Measurements from ENCODE around the gene OTC. TPM values are rescaled to one million over a fixed set of nuclear protein-coding genes. Genes with fewer than 3 reads are reported as not detected.

OTC gene
- total and polyA plus RNA-seq, 7 experiments from 2014 or later: not detected

GRCh38 chrX:38347136-38347535 is 5.3 kb upstream of the OTC start:
- Mint-ChIP-seq H3K36me3 (no peaks in the 10 kb centered on the region), H3K4me1 (no peaks in the 10 kb centered on the region), H3K9me3 (peaks cover 0 to 2% (median 0%) of the 10 kb centered on the region in 11 donors), H3K4me3 (no peak overlapping the region), H3K27me3 (peaks cover 4 to 17% (median 10%) of the 10 kb centered on the region in 5 donors), H3K27ac (no peak overlapping the region)
- intact Hi-C loops (cut with micrococcal nuclease): no loop called here
- ATAC-seq (peak; percentile 74), DNase-seq (no peak)
- Histone ChIP-seq H3K4me1 (ENCODE audit: control insufficient read depth in 2 of 2, insufficient read depth in 2 of 2, low read length in 2 of 2) (no peaks in the 10 kb centered on the region), H3K9me3 (ENCODE audit: control insufficient read depth in 2 of 3, low read length in 3 of 3) (no peaks in the 10 kb centered on the region), H3K27me3 (ENCODE audit: control insufficient read depth in 2 of 2, insufficient read depth in 2 of 2, low read length in 2 of 2) (no peaks in the 10 kb centered on the region), H3K36me3 (ENCODE audit: control insufficient read depth in 2 of 3, insufficient read depth in 3 of 3, low read length in 3 of 3) (no peaks in the 10 kb centered on the region), H3K27ac (ENCODE audit: low read depth, low read length) (no peak overlapping the region), H3K4me3 (ENCODE audit: low read length) (no peak overlapping the region)
- CTCF ChIA-PET: no interaction called here
- POLR2A ChIA-PET: no interaction called here

- no peak for ATAC-seq
- H3K27ac Mint-ChIP-seq: no peak overlapping the region
- no peaks in the 10 kb centered on the region for H3K9me3 ChIP-seq (ENCODE audit: control insufficient read depth in 2 of 3, low read length in 3 of 3)
- intact Hi-C loops (cut with micrococcal nuclease): no loop called here
- ChIA-PET CTCF (no interaction called here), POLR2A (no interaction called here)
- no peaks in the 10 kb centered on the region for H3K4me1 Mint-ChIP-seq
- no peak overlapping the region for H3K27ac ChIP-seq (ENCODE audit: low read depth, low read length)
- H3K4me1 ChIP-seq (ENCODE audit: control insufficient read depth in 2 of 2, insufficient read depth in 2 of 2, low read length in 2 of 2): no peaks in the 10 kb centered on the region
- DNase-seq: no peak
- no peaks in the 10 kb centered on the region for H3K36me3 ChIP-seq (ENCODE audit: control insufficient read depth in 2 of 3, insufficient read depth in 3 of 3, low read length in 3 of 3)
- H3K27me3 Mint-ChIP-seq: peaks cover 4 to 13% (median 6%) of the 10 kb centered on the region in 5 donors
- no peak overlapping the region for H3K4me3 Mint-ChIP-seq
- no peak overlapping the region for H3K4me3 ChIP-seq (ENCODE audit: low read length)
- H3K36me3 Mint-ChIP-seq: no peaks in the 10 kb centered on the region
- H3K27me3 ChIP-seq (ENCODE audit: control insufficient read depth in 2 of 2, insufficient read depth in 2 of 2, low read length in 2 of 2): no peaks in the 10 kb centered on the region
- peaks cover 0 to 2% (median 0%) of the 10 kb centered on the region in 11 donors for H3K9me3 Mint-ChIP-seq
Measured at GRCh38 chrX:38351346-38351745, 1.1 kb upstream of the OTC start.

GRCh38 chrX:38356401-38356800 is 4.0 kb downstream of the OTC start:
- Mint-ChIP-seq H3K4me3 (no peak overlapping the region), H3K27me3 (peaks cover 0 to 2% (median 0%) of the 10 kb centered on the region in 5 donors), H3K4me1 (no peaks in the 10 kb centered on the region), H3K36me3 (no peaks in the 10 kb centered on the region), H3K9me3 (no peaks in the 10 kb centered on the region), H3K27ac (peak overlapping the region in 1 of 9 donors; percentile 59)
- Histone ChIP-seq H3K27ac (ENCODE audit: low read depth, low read length) (no peak overlapping the region), H3K4me3 (ENCODE audit: low read length) (no peak overlapping the region), H3K4me1 (ENCODE audit: control insufficient read depth in 2 of 2, insufficient read depth in 2 of 2, low read length in 2 of 2) (no peaks in the 10 kb centered on the region), H3K9me3 (ENCODE audit: control insufficient read depth in 2 of 3, low read length in 3 of 3) (no peaks in the 10 kb centered on the region), H3K27me3 (ENCODE audit: control insufficient read depth in 2 of 2, insufficient read depth in 2 of 2, low read length in 2 of 2) (no peaks in the 10 kb centered on the region), H3K36me3 (ENCODE audit: control insufficient read depth in 2 of 3, insufficient read depth in 3 of 3, low read length in 3 of 3) (no peaks in the 10 kb centered on the region)
- POLR2A ChIA-PET: no interaction called here
- no peak for ATAC-seq
- intact Hi-C loops (cut with micrococcal nuclease): no loop called here
- DNase-seq: no peak
- CTCF ChIA-PET: no interaction called here

- H3K4me3 Mint-ChIP-seq: no peak overlapping the region
- H3K36me3 ChIP-seq (ENCODE audit: control insufficient read depth in 2 of 3, insufficient read depth in 3 of 3, low read length in 3 of 3): no peaks in the 10 kb centered on the region
- H3K9me3 ChIP-seq (ENCODE audit: control insufficient read depth in 2 of 3, low read length in 3 of 3): no peaks in the 10 kb centered on the region
- peaks cover 0 to 4% (median 0%) of the 10 kb centered on the region in 5 donors for H3K27me3 Mint-ChIP-seq
- no peaks in the 10 kb centered on the region for H3K9me3 Mint-ChIP-seq
- intact Hi-C loops (cut with micrococcal nuclease): no loop called here
- ChIA-PET POLR2A (no interaction called here), CTCF (no interaction called here)
- H3K36me3 Mint-ChIP-seq: no peaks in the 10 kb centered on the region
- H3K27ac ChIP-seq (ENCODE audit: low read depth, low read length): no peak overlapping the region
- no peaks in the 10 kb centered on the region for H3K27me3 ChIP-seq (ENCODE audit: control insufficient read depth in 2 of 2, insufficient read depth in 2 of 2, low read length in 2 of 2)
- no peak overlapping the region for H3K27ac Mint-ChIP-seq
- DNase-seq: no peak
- H3K4me1 Mint-ChIP-seq: no peaks in the 10 kb centered on the region
- ATAC-seq: no peak
- no peaks in the 10 kb centered on the region for H3K4me1 ChIP-seq (ENCODE audit: control insufficient read depth in 2 of 2, insufficient read depth in 2 of 2, low read length in 2 of 2)
- no peak overlapping the region for H3K4me3 ChIP-seq (ENCODE audit: low read length)
Measured at GRCh38 chrX:38357747-38358673, 5.6 kb downstream of the OTC start.

GRCh38 chrX:38363046-38363445 is 10.6 kb downstream of the OTC start:
- intact Hi-C loops (cut with micrococcal nuclease): no loop called here
- Mint-ChIP-seq H3K27me3 (peaks cover 0 to 4% (median 0%) of the 10 kb centered on the region in 5 donors), H3K4me3 (no peak overlapping the region), H3K27ac (no peak overlapping the region), H3K36me3 (no peaks in the 10 kb centered on the region), H3K4me1 (no peaks in the 10 kb centered on the region), H3K9me3 (peaks cover 0 to 2% (median 0%) of the 10 kb centered on the region in 11 donors)
- no peaks in the 10 kb centered on the region for H3K9me3 ChIP-seq (ENCODE audit: control insufficient read depth in 2 of 3, low read length in 3 of 3)
- no peak overlapping the region for H3K27ac ChIP-seq (ENCODE audit: low read depth, low read length)
- H3K36me3 ChIP-seq (ENCODE audit: control insufficient read depth in 2 of 3, insufficient read depth in 3 of 3, low read length in 3 of 3): no peaks in the 10 kb centered on the region
- DNase-seq (no peak), ATAC-seq (no peak)
- POLR2A ChIA-PET: no interaction called here
- no peaks in the 10 kb centered on the region for H3K4me1 ChIP-seq (ENCODE audit: control insufficient read depth in 2 of 2, insufficient read depth in 2 of 2, low read length in 2 of 2)
- H3K4me3 ChIP-seq (ENCODE audit: low read length): no peak overlapping the region
- no peaks in the 10 kb centered on the region for H3K27me3 ChIP-seq (ENCODE audit: control insufficient read depth in 2 of 2, insufficient read depth in 2 of 2, low read length in 2 of 2)
- CTCF ChIA-PET: no interaction called here

GRCh38 chrX:38365954-38366353 is 13.6 kb downstream of the OTC start:
- no peak overlapping the region for H3K4me3 Mint-ChIP-seq
- ATAC-seq: no peak
- intact Hi-C loops (cut with micrococcal nuclease): no loop called here

GRCh38 chrX:38368774-38369173 is 16.4 kb downstream of the OTC start:
- H3K36me3 ChIP-seq (ENCODE audit: control insufficient read depth in 2 of 3, insufficient read depth in 3 of 3, low read length in 3 of 3): no peaks in the 10 kb centered on the region
- Mint-ChIP-seq H3K36me3 (no peaks in the 10 kb centered on the region), H3K4me3 (no peak overlapping the region), H3K4me1 (no peaks in the 10 kb centered on the region), H3K9me3 (peaks cover 0 to 2% (median 0%) of the 10 kb centered on the region in 11 donors), H3K27me3 (peaks cover 0 to 16% (median 0%) of the 10 kb centered on the region in 5 donors), H3K27ac (no peak overlapping the region)
- H3K4me3 ChIP-seq (ENCODE audit: low read length): no peak overlapping the region
- no peaks in the 10 kb centered on the region for H3K27me3 ChIP-seq (ENCODE audit: control insufficient read depth in 2 of 2, insufficient read depth in 2 of 2, low read length in 2 of 2)
- no peaks in the 10 kb centered on the region for H3K9me3 ChIP-seq (ENCODE audit: control insufficient read depth in 2 of 3, low read length in 3 of 3)
- DNase-seq: no peak
- no peak overlapping the region for H3K27ac ChIP-seq (ENCODE audit: low read depth, low read length)
- no peak for ATAC-seq
- ChIA-PET POLR2A (no interaction called here), CTCF (no interaction called here)
- intact Hi-C loops (cut with micrococcal nuclease): no loop called here
- H3K4me1 ChIP-seq (ENCODE audit: control insufficient read depth in 2 of 2, insufficient read depth in 2 of 2, low read length in 2 of 2): no peaks in the 10 kb centered on the region

More at GRCh38 chrX:38365954-38366353, 13.6 kb downstream of the OTC start:
- Mint-ChIP-seq H3K36me3 (no peaks in the 10 kb centered on the region), H3K9me3 (peaks cover 0 to 2% (median 0%) of the 10 kb centered on the region in 11 donors), H3K4me1 (no peaks in the 10 kb centered on the region), H3K27ac (no peak overlapping the region), H3K27me3 (peaks cover 0 to 4% (median 0%) of the 10 kb centered on the region in 5 donors)
- no peaks in the 10 kb centered on the region for H3K9me3 ChIP-seq (ENCODE audit: control insufficient read depth in 2 of 3, low read length in 3 of 3)
- H3K4me1 ChIP-seq (ENCODE audit: control insufficient read depth in 2 of 2, insufficient read depth in 2 of 2, low read length in 2 of 2): no peaks in the 10 kb centered on the region
- H3K36me3 ChIP-seq (ENCODE audit: control insufficient read depth in 2 of 3, insufficient read depth in 3 of 3, low read length in 3 of 3): no peaks in the 10 kb centered on the region
- no peak overlapping the region for H3K4me3 ChIP-seq (ENCODE audit: low read length)
- H3K27ac ChIP-seq (ENCODE audit: low read depth, low read length): no peak overlapping the region
- CTCF ChIA-PET: no interaction called here
- no peaks in the 10 kb centered on the region for H3K27me3 ChIP-seq (ENCODE audit: control insufficient read depth in 2 of 2, insufficient read depth in 2 of 2, low read length in 2 of 2)
- no peak for DNase-seq
- POLR2A ChIA-PET: no interaction called here
